Hepatocyte (in vitro differentiated cells): ENCODE results near the gene APOL2. TPM values are rescaled to one million over a fixed set of nuclear protein-coding genes. Genes with fewer than 3 reads are reported as not detected.

ENCODE experiments used
- DNase-seq: peaks from one replicate; pipeline ENCODE4 v3.0.0-alpha.2; 2016; ENCODE audit warnings: low spot score
- H2AFZ ChIP-seq: fragments of 200-600 bp; sonication (generic); 2 replicates; pipeline ENCODE4 v1.6.0; 2016; ENCODE audit warnings: antibody characterized with exemption, mild to moderate bottlenecking
- H3K27ac ChIP-seq: fragments of 200-600 bp; sonication (generic); 2 replicates; pipeline ENCODE4 v1.5.1; 2016; ENCODE audit warnings: mild to moderate bottlenecking
- H3K27me3 ChIP-seq: fragments of 200-600 bp; sonication (generic); 2 replicates; pipeline ENCODE4 v1.6.1; 2016
- H3K36me3 ChIP-seq: fragments of 200-600 bp; sonication (generic); replicated peaks from 2 replicates; pipeline ENCODE4 v1.5.1; 2016; ENCODE audit warnings: low read depth; ENCODE audit not compliant: insufficient read depth
- H3K4me1 ChIP-seq: fragments of 200-600 bp; sonication (generic); 2 replicates; pipeline ENCODE4 v1.5.1; 2016; ENCODE audit warnings: mild to moderate bottlenecking, moderate library complexity; ENCODE audit not compliant: insufficient read depth
- H3K4me2 ChIP-seq: fragments of 200-600 bp; sonication (generic); 2 replicates; pipeline ENCODE4 v1.6.0; 2016
- H3K4me3 ChIP-seq: fragments of 200-600 bp; sonication (generic); 2 replicates; pipeline ENCODE4 v1.5.1; 2016; ENCODE audit warnings: mild to moderate bottlenecking
- H3K79me2 ChIP-seq: fragments of 200-600 bp; sonication (generic); 2 replicates; pipeline ENCODE4 v1.6.0; 2017; ENCODE audit warnings: mild to moderate bottlenecking
- H3K9me2 ChIP-seq: fragments of 200-600 bp; sonication (generic); replicated peaks from 2 replicates; pipeline ENCODE4 v1.6.0; 2017; ENCODE audit warnings: mild to moderate bottlenecking; ENCODE audit not compliant: insufficient read depth
- H3K9me3 ChIP-seq: fragments of 200-600 bp; sonication (generic); 2 replicates; pipeline ENCODE4 v1.5.1; 2016; ENCODE audit warnings: low read depth, mild to moderate bottlenecking
- H4K20me1 ChIP-seq: fragments of 200-600 bp; sonication (generic); 2 replicates; pipeline ENCODE4 v1.6.0; 2016; ENCODE audit warnings: mild to moderate bottlenecking; ENCODE audit not compliant: insufficient read depth, poor library complexity, severe bottlenecking
- EZH2 ChIP-seq: fragments of 200-600 bp; sonication (generic); IDR thresholded peaks from 2 replicates; pipeline ENCODE4 v1.6.1; 2016; ENCODE audit warnings: antibody characterized with exemption, mild to moderate bottlenecking, borderline replicate concordance
- EZH2phosphoT487 ChIP-seq: fragments of 200-600 bp; sonication (generic); IDR thresholded peaks from one replicate; pipeline ENCODE4 v1.6.1; 2018; ENCODE audit warnings: antibody characterized with exemption, mild to moderate bottlenecking, low read depth, moderate library complexity; ENCODE audit not compliant: unreplicated experiment, severe bottlenecking
- WGBS: methylation state at CpG from one replicate; pipeline ENCODE4 v1.1.6; 2016; ENCODE audit warnings: low lambda C conversion rate; ENCODE audit errors: missing lambda C conversion rate; 5-methylcytosine and 5-hydroxymethylcytosine counted together
- polyA plus RNA-seq: library from polyadenylated mRNA; unstranded; fragments of >200 nt; fragmentation: Nextera tagmentation; extraction: Ambion mirVana; gene quantifications from 2 replicates; pipeline ENCODE4 v1.2.1, GENCODE V29; 2016
- total RNA-seq: library from RNA; depleted of rRNA; stranded (reverse); fragments of >200 nt; gene quantifications from 2 replicates; pipeline ENCODE4 v1.2.3, GENCODE V29; 2014
- TF ChIP-seq, protein P1 (sequence below): fragments of 200-600 bp; sonication (generic); IDR thresholded peaks from 2 replicates; pipeline ENCODE4 v1.5.1; 2016; ENCODE audit warnings: antibody characterized with exemption, mild to moderate bottlenecking; ENCODE audit not compliant: poor library complexity

Gene APOL2
- total and polyA plus RNA-seq, 2 experiments from 2014 or later, result 19.5 to 34.8 TPM

DNA sequence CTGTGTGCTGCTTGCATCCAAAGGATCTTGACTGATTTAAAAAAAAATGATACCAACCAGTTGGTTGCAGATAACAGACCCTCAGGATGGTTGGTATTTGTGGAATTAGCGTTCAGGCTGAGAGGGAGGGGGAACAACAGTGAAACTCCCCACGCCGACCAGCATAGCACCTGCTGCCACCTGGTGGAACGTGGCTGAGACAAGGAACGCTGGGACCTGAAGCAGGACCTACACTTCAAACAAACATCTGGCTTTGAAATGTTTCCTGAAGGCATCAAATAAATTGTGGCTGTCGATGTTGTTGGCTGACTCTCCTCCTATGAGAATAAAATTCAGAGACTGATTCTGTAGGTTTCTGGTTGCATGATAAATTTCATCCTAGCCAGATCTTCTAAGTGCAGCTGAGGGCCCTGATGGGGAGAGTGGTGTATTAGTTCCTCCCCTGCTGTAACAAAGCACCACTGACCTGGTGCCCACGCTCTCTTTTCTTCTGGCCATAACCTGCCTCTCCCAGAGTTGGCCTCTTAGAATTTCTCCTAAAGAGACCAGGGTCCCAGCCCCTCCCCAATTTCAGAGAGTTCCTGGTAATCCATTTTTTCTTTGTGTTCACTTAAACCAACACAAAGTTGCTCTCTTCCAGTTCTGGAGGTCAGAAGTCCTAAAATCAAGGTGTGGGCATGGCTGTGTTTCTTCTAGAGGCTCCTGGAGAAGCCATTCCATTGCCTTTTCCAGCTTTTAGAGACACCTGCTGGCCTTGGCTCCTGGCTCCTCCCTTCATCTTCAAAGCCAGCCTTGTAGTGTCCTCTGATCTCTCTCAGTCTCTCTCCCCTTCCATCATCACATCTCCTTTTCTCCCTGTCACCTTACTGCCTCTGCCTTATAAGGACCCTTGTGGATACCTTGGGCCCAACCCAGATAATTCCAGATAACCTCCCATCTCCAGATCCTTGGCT is 17.3 kb downstream of the APOL2 start:
- Histone ChIP-seq H3K9me2 (no peaks in the 10 kb centered on the region), H3K27me3 (no peaks in the 10 kb centered on the region), H3K4me2 (peak overlapping the region; percentile 47), H3K9me3 (no peaks in the 10 kb centered on the region), H3K27ac (no peak overlapping the region), H2AFZ (no peak overlapping the region), H4K20me1 (no peaks in the 10 kb centered on the region), H3K4me3 (no peak overlapping the region), H3K4me1 (no peaks in the 10 kb centered on the region), H3K36me3 (no peaks in the 10 kb centered on the region), H3K79me2 (no peaks in the 10 kb centered on the region)
- peak; percentile 84 for DNase-seq
- 13% methylated on average over 7 of the region's 7 CpGs for WGBS
- TF ChIP-seq, protein P1, sequence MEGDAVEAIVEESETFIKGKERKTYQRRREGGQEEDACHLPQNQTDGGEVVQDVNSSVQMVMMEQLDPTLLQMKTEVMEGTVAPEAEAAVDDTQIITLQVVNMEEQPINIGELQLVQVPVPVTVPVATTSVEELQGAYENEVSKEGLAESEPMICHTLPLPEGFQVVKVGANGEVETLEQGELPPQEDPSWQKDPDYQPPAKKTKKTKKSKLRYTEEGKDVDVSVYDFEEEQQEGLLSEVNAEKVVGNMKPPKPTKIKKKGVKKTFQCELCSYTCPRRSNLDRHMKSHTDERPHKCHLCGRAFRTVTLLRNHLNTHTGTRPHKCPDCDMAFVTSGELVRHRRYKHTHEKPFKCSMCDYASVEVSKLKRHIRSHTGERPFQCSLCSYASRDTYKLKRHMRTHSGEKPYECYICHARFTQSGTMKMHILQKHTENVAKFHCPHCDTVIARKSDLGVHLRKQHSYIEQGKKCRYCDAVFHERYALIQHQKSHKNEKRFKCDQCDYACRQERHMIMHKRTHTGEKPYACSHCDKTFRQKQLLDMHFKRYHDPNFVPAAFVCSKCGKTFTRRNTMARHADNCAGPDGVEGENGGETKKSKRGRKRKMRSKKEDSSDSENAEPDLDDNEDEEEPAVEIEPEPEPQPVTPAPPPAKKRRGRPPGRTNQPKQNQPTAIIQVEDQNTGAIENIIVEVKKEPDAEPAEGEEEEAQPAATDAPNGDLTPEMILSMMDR, result peak; percentile 80
- TF ChIP-seq EZH2phosphoT487 (no peak), EZH2 (no peak)

DNA sequence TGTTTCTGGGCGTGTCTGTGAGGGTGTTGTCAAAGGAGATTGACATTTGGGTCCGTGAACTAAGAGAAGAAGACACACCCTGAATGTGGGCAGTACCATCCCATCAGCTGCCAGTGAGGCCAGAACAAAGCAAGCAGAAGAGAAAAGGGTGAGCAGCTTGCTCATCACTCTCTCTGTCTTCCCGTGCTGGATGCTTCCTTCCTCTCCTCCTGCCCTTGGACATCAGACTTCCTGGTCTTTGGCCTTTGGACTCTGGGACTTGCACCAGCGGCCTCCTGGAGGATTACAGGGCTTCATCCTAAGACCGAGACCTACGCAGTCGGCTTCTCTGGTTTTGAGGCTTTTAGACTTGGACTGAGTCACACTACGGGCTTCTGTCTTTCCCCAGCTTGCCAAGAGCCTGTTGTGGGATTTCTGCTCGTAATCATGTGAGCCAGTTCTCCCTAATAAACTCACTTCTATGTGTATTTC is 18.8 kb downstream of the APOL2 start:
- Histone ChIP-seq H3K9me2 (no peaks in the 10 kb centered on the region), H2AFZ (peak overlapping the region; percentile 8), H3K27me3 (no peaks in the 10 kb centered on the region), H3K79me2 (no peaks in the 10 kb centered on the region), H3K27ac (peak overlapping the region; percentile 15), H3K4me3 (no peak overlapping the region), H3K36me3 (no peaks in the 10 kb centered on the region), H3K9me3 (no peaks in the 10 kb centered on the region), H3K4me1 (no peaks in the 10 kb centered on the region), H3K4me2 (peak overlapping the region; percentile 12), H4K20me1 (no peaks in the 10 kb centered on the region)
- TF ChIP-seq, protein P1, result no peak
- TF ChIP-seq EZH2phosphoT487, result no peak
- WGBS, result 41% methylated on average over 9 of the region's 9 CpGs
- DNase-seq, result peak; percentile 54

DNA sequence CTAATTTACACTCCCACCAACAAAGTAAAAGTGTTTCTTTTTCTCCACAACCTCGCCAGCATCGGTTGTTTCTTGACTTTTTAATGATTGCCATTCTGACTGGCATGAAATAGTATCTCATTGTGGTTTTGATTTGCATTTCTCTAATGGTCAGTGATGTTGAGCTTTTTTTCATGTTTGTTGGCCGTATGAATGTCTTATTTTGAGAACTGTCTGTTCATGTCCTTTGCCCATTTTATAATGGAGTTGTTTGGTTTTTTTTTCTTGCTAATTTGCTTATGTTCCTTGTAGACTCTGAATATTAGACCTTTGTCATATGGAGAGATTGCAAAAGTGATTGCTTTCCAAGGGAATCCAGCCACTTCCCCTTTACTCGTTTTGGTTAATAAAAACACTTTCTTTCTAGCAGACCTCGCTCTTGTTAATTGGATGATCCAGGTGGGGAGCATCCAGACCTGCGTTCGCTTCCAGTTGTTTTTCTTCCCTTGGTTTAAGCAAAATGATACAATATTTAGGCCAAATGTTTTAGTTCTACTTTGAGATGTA is 20.6 kb downstream of the APOL2 start:
- TF ChIP-seq EZH2phosphoT487, result no peak
- no peak for TF ChIP-seq EZH2
- TF ChIP-seq, protein P1, result no peak
- H3K79me2 ChIP-seq, result no peaks in the 10 kb centered on the region
- no peaks in the 10 kb centered on the region for H3K9me3 ChIP-seq
- H4K20me1 ChIP-seq, result no peaks in the 10 kb centered on the region
- no peak overlapping the region for H3K4me2 ChIP-seq
- H3K27ac ChIP-seq, result no peak overlapping the region
- no peaks in the 10 kb centered on the region for H3K4me1 ChIP-seq
- no peak overlapping the region for H3K4me3 ChIP-seq
- WGBS, result 92% methylated on average over 7 of the region's 7 CpGs
- no peak overlapping the region for H2AFZ ChIP-seq
- H3K36me3 ChIP-seq, result no peaks in the 10 kb centered on the region
- no peak for DNase-seq
- H3K27me3 ChIP-seq, result no peaks in the 10 kb centered on the region
- no peaks in the 10 kb centered on the region for H3K9me2 ChIP-seq
